Retinal pigment epithelial cell (primary cell): ENCODE results near the gene KRTAP10-9.
"Not testable (repeated sequence)": the region's sequence is repeated elsewhere in the genome, so short reads cannot be mapped to it uniquely, and the experiment has no call there.

Source experiments
- DNase-seq: peaks from one replicate; pipeline ENCODE4 v3.0.0-alpha.2; 2010; ENCODE audit warnings: low read depth
- H3K4me3 ChIP-seq: 2 replicates; pipeline ENCODE4 v1.5.1; 2011; ENCODE audit warnings: mild to moderate bottlenecking, low read length, control low read depth, moderate library complexity
- CTCF ChIP-seq: conservative IDR thresholded peaks from 2 replicates; pipeline ENCODE4 v1.5.1; 2011; ENCODE audit warnings: low read depth, low read length, control low read depth, inconsistent platforms

KRTAP10-9 gene

GRCh38 chr21:44657635-44658540 is 31.0 kb downstream of the KRTAP10-9 start, which contains the start of gene KRTAP12-3:
Gene KRTAP12-3, plus strand, starts transcription at chr21:44657932. Its CDS starts 48 bp downstream, at chr21:44657980.
- DNase-seq, result no peak

GRCh38 chr21:44658541-44658910 is 31.6 kb downstream of the KRTAP10-9 start:
- no peak overlapping the region for H3K4me3 ChIP-seq
- no peak for TF ChIP-seq CTCF
- DNase-seq, result no peak

More at GRCh38 chr21:44657635-44658540, 31.0 kb downstream of the KRTAP10-9 start, which contains the start of gene KRTAP12-3:
- no peak within 1 kb of the TSS for H3K4me3 ChIP-seq
- TF ChIP-seq CTCF, result no peak

GRCh38 chr21:44658913-44659595 is 32.2 kb downstream of the KRTAP10-9 start:
- no peak overlapping the region for H3K4me3 ChIP-seq
- DNase-seq, result no peak
- TF ChIP-seq CTCF, result no peak

GRCh38 chr21:44661567-44661966 is 34.7 kb downstream of the KRTAP10-9 start:
- H3K4me3 ChIP-seq, DNase-seq: not testable (repeated sequence)

GRCh38 chr21:44664691-44665090 is 37.8 kb downstream of the KRTAP10-9 start:
- no peak for TF ChIP-seq CTCF
- DNase-seq, result no peak
- no peak overlapping the region for H3K4me3 ChIP-seq

GRCh38 chr21:44666401-44667320 is 39.8 kb downstream of the KRTAP10-9 start, which contains the start of gene KRTAP12-2:
Gene KRTAP12-2, minus strand, starts transcription at chr21:44666927. Its CDS starts 41 bp downstream, at chr21:44666886.
- TF ChIP-seq CTCF, result no peak
- no peak within 1 kb of the TSS for H3K4me3 ChIP-seq
- DNase-seq, result no peak

- no peak for DNase-seq
- no peak for TF ChIP-seq CTCF
- H3K4me3 ChIP-seq, result no peak overlapping the region
These were observed 40.7 kb downstream of the KRTAP10-9 start for GRCh38 chr21:44667612-44668011.
